Common myeloid progenitor, CD34-positive (primary cell): ENCODE measurements around the gene MAPKAP1.
A peak's percentile ranks its signal among the peaks of the same experiment; 100 is the strongest.

Source experiments
- CTCF ChIA-PET: fragments of 350-600 bp; sonication (Branson Sonifier 250); formaldehyde crosslinking; loops from one replicate; lab custom pipeline; 2021; ENCODE audit warnings: antibody characterized with exemption; lab: Charles Lee
- POLR2A ChIA-PET: fragments of 350-600 bp; sonication (Branson Sonifier 250); formaldehyde crosslinking; loops from one replicate; lab custom pipeline; 2021; ENCODE audit warnings: antibody characterized with exemption; lab: Charles Lee
- DNase-seq, 3 donors: peaks; one replicate each; pipeline versions ENCODE4 v3.0.0 to v3.0.0-alpha.2; 2013
- H3K27ac ChIP-seq, 2 experiments: 1 replicate in 1 of 2; 2 replicates in 1 of 2; pipeline ENCODE4 v1.7.0; 2013; ENCODE audit warnings: inconsistent platforms in 2 of 2, low read length in 2 of 2, mild to moderate bottlenecking in 2 of 2, low read depth in 1 of 2, moderate library complexity in 1 of 2; ENCODE audit not compliant: severe bottlenecking in 2 of 2, insufficient read depth in 1 of 2, poor library complexity in 1 of 2
- H3K27me3 ChIP-seq, 5 experiments: replicated peaks in 2 of 5; 1 replicate in 3 of 5; 2 replicates in 2 of 5; pipeline versions ENCODE4 v1.6.1 to v1.7.0; 2013; ENCODE audit warnings: low read length in 4 of 5, mild to moderate bottlenecking in 2 of 5, moderate library complexity in 2 of 5, inconsistent platforms in 1 of 5; ENCODE audit not compliant: insufficient read depth in 5 of 5, control insufficient read depth in 4 of 5
- H3K36me3 ChIP-seq, 4 experiments: 1 replicate in 2 of 4; 2 replicates in 2 of 4; pipeline versions ENCODE4 v1.6.1 to v1.7.0; 2013; ENCODE audit warnings: low read length in 3 of 4, control low read depth in 1 of 4, mild to moderate bottlenecking in 1 of 4; ENCODE audit not compliant: control insufficient read depth in 4 of 4, insufficient read depth in 4 of 4
- H3K4me1 ChIP-seq, 4 experiments: 1 replicate in 3 of 4; 2 replicates in 1 of 4; pipeline versions ENCODE4 v1.6.1 to v1.7.1; 2013; ENCODE audit warnings: low read length in 3 of 4, mild to moderate bottlenecking in 3 of 4, control low read depth in 1 of 4, inconsistent platforms in 1 of 4, moderate library complexity in 1 of 4; ENCODE audit not compliant: control insufficient read depth in 4 of 4, insufficient read depth in 4 of 4; ENCODE audit errors: control extremely low read depth in 1 of 4
- H3K4me3 ChIP-seq, 7 experiments: 1 replicate in 4 of 7; 2 replicates in 3 of 7; pipeline versions ENCODE4 v1.5.1 to v1.7.0; 2013; ENCODE audit warnings: mild to moderate bottlenecking in 7 of 7, low read length in 6 of 7, moderate library complexity in 6 of 7, inconsistent platforms in 2 of 7, low read depth in 2 of 7, control low read depth in 1 of 7; ENCODE audit not compliant: insufficient read depth in 4 of 7, control insufficient read depth in 1 of 7; ENCODE audit errors: extremely low read depth in 1 of 7
- H3K9me3 ChIP-seq, 5 experiments: 1 replicate in 4 of 5; 2 replicates in 1 of 5; pipeline versions ENCODE4 v1.6.1 to v1.7.1; 2013; ENCODE audit warnings: low read length in 4 of 5, mild to moderate bottlenecking in 2 of 5, inconsistent platforms in 1 of 5, low read depth in 1 of 5, moderate library complexity in 1 of 5; ENCODE audit not compliant: control insufficient read depth in 4 of 5, insufficient read depth in 2 of 5; ENCODE audit errors: control extremely low read depth in 1 of 5
- WGBS: methylation state at CpG from one replicate; pipeline ENCODE4 v1.1.5; 2013; ENCODE audit not compliant: insufficient coverage; 5-methylcytosine and 5-hydroxymethylcytosine counted together

Gene MAPKAP1

GRCh38 chr9:125415583-125416460 is 291.2 kb downstream of the MAPKAP1 start:
- no peaks in the 10 kb centered on the region for H3K4me1 ChIP-seq
- no peaks in the 10 kb centered on the region for H3K36me3 ChIP-seq
- ChIA-PET CTCF (no interaction called here), POLR2A (interaction anchor here (0.5 kb wide), 1 partner anchor 168 kb away, joined by 5 read pairs; no protein-coding TSS in a partner anchor)
- 95% methylated on average over 20 of the region's 23 CpGs for WGBS
- H3K27ac ChIP-seq: no peak overlapping the region
- no peaks in the 10 kb centered on the region for H3K27me3 ChIP-seq
- H3K4me3 ChIP-seq: no peak overlapping the region
- DNase-seq: no peak
- H3K9me3 ChIP-seq: no peaks in the 10 kb centered on the region

DNA sequence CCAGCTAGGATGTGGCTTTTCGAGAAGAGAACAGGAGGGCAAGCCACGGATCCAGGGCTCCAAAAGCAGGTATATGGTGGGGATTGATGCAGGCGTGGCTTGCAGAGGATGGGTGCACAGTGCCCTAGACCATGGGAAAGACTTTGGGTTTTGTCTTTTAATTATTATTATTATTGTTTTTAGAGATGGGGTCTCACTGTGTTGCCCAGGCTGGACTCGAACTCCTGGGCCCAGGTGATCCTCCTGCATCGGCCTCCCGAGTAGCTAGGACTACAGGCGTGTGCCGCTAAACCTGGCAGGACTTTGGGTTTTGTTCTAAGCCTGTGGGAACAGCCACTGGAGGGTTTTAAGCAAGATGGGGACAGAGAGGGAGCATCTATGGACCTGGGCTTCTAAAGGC is 293.4 kb downstream of the MAPKAP1 start:
- POLR2A ChIA-PET: no interaction called here
- CTCF ChIA-PET: interaction anchor here (0.9 kb wide), 1 partner anchor 816 kb away, joined by 3 read pairs; no protein-coding TSS in a partner anchor

GRCh38 chr9:125412166-125412565 is 294.8 kb downstream of the MAPKAP1 start:
- no peak overlapping the region for H3K27ac ChIP-seq
- ChIA-PET CTCF (interaction anchor here (0.7 to 1.0 kb wide), 3 partner anchors 107 to 967 kb away, joined by 3 read pairs; no protein-coding TSS in a partner anchor), POLR2A (no interaction called here)
- DNase-seq: no peak
- H3K9me3 ChIP-seq: no peaks in the 10 kb centered on the region
- H3K4me1 ChIP-seq: peaks cover 0 to 14% (median 10%) of the 10 kb centered on the region in 4 experiments
- no peak overlapping the region for H3K4me3 ChIP-seq
- WGBS: 87% methylated on average over 5 of the region's 10 CpGs
- H3K36me3 ChIP-seq: no peaks in the 10 kb centered on the region
- peaks cover 0 to 18% (median 0%) of the 10 kb centered on the region in 5 experiments for H3K27me3 ChIP-seq

More for the DNA sequence above, 293.4 kb downstream of the MAPKAP1 start:
- Histone ChIP-seq H3K27ac (no peak overlapping the region), H3K27me3 (peaks cover 0 to 12% (median 0%) of the 10 kb centered on the region in 5 experiments), H3K9me3 (no peaks in the 10 kb centered on the region), H3K4me1 (peaks cover 0 to 2% (median under 1%) of the 10 kb centered on the region in 4 experiments), H3K36me3 (no peaks in the 10 kb centered on the region), H3K4me3 (no peak overlapping the region)
- no peak for DNase-seq
- WGBS: 98% methylated on average over 8 of the region's 8 CpGs

GRCh38 chr9:125411171-125411756 is 295.7 kb downstream of the MAPKAP1 start:
- no peak overlapping the region for H3K27ac ChIP-seq
- POLR2A ChIA-PET: interaction anchor here (0.6 kb wide), 1 partner anchor 149 kb away, joined by 3 read pairs; no protein-coding TSS in a partner anchor
- no peak for DNase-seq
- no peaks in the 10 kb centered on the region for H3K9me3 ChIP-seq
- H3K4me3 ChIP-seq: peak overlapping the region in 1 of 7 experiments; percentile 13
- peaks cover 0 to 14% (median 10%) of the 10 kb centered on the region in 4 experiments for H3K4me1 ChIP-seq
- peaks cover 0 to 23% (median 0%) of the 10 kb centered on the region in 5 experiments for H3K27me3 ChIP-seq
- H3K36me3 ChIP-seq: no peaks in the 10 kb centered on the region
- CTCF ChIA-PET: interaction anchor here (0.7 to 1.0 kb wide), 3 partner anchors 108 to 968 kb away, joined by 3 read pairs; no protein-coding TSS in a partner anchor
- 94% methylated on average over 11 of the region's 14 CpGs for WGBS

- 85% methylated on average over 21 of the region's 24 CpGs for WGBS
- ChIA-PET POLR2A (no interaction called here), CTCF (no interaction called here)
- Histone ChIP-seq H3K4me1 (peaks cover 0 to 14% (median 10%) of the 10 kb centered on the region in 4 experiments), H3K27me3 (peaks cover 0 to 23% (median 0%) of the 10 kb centered on the region in 5 experiments), H3K36me3 (no peaks in the 10 kb centered on the region), H3K4me3 (peak overlapping the region in 2 of 7 experiments; percentile 26 to 50), H3K27ac (no peak overlapping the region), H3K9me3 (no peaks in the 10 kb centered on the region)
- DNase-seq: no peak
Measured at GRCh38 chr9:125410522-125410894, 296.5 kb downstream of the MAPKAP1 start.

GRCh38 chr9:125409637-125410521 is 297.1 kb downstream of the MAPKAP1 start:
- no peaks in the 10 kb centered on the region for H3K36me3 ChIP-seq
- peaks cover 0 to 14% (median 10%) of the 10 kb centered on the region in 4 experiments for H3K4me1 ChIP-seq
- 75% methylated on average over 8 of the region's 13 CpGs for WGBS
- peak overlapping the region in 2 of 7 experiments; percentile 26 to 50 for H3K4me3 ChIP-seq
- no peaks in the 10 kb centered on the region for H3K9me3 ChIP-seq
- CTCF ChIA-PET: interaction anchor here (2.1 kb wide), 1 partner anchor 25 kb away, joined by 4 read pairs; no protein-coding TSS in a partner anchor
- POLR2A ChIA-PET: no interaction called here
- H3K27ac ChIP-seq: no peak overlapping the region
- peaks cover 0 to 23% (median 0%) of the 10 kb centered on the region in 5 experiments for H3K27me3 ChIP-seq
- peak; percentile 43 to 85 (median 60) for DNase-seq
